ENCODE measurements around the gene SPACDR. TPM values are rescaled to one million over a fixed set of nuclear protein-coding genes. Genes with fewer than 3 reads are reported as not detected.

Gene SPACDR
- total RNA-seq, 3 donors from 2014 or later (not counting 1 experiment from before 2014, with no cell fraction given): 2.3 to 4.1 (median 3.9) TPM

GRCh38 chr7:100432621-100433275 is 31.3 kb downstream of the SPACDR start:
- Histone ChIP-seq H3K4me3 (ENCODE audit: low read length) (no peak overlapping the region), H3K9me3 (ENCODE audit: control insufficient read depth, insufficient read depth, low read length) (no peaks in the 10 kb centered on the region), H3K36me3 (ENCODE audit: control insufficient read depth, insufficient read depth, low read length) (peaks cover 24% of the 10 kb centered on the region), H3K27me3 (ENCODE audit: control insufficient read depth, insufficient read depth, low read length) (no peaks in the 10 kb centered on the region), H3K27ac (ENCODE audit: low read length) (no peak overlapping the region), H3K4me1 (ENCODE audit: control insufficient read depth, insufficient read depth, low read length) (peaks cover 56% of the 10 kb centered on the region)
- Mint-ChIP-seq H3K4me1 (peaks cover 51 to 70% of the 10 kb centered on the region in 2 donors), H3K27ac (peak overlapping the region; percentile 98 to 99), H3K4me3 (peak overlapping the region; percentile 56), H3K36me3 (no peaks in the 10 kb centered on the region), H3K9me3 (no peaks in the 10 kb centered on the region), H3K27me3 (ENCODE audit: low read depth in 2 of 2) (peaks cover 0 to 5% of the 10 kb centered on the region in 2 donors)
- DNase-seq (peak in 1 of 2 donors; percentile 17), ATAC-seq (no peak)
- whole genome bisulfite sequencing (ENCODE audit: insufficient coverage): 93% methylated on average over 21 of the region's 21 CpGs
- intact Hi-C loops (cut with micrococcal nuclease): no loop called here
- no peak for TF ChIP-seq CTCF (IDR thresholded peaks at IDR 0.05)

GRCh38 chr7:100432053-100432452 is 32.0 kb downstream of the SPACDR start:
- Histone ChIP-seq H3K9me3 (ENCODE audit: control insufficient read depth, insufficient read depth, low read length) (no peaks in the 10 kb centered on the region), H3K27ac (ENCODE audit: low read length) (no peak overlapping the region), H3K27me3 (ENCODE audit: control insufficient read depth, insufficient read depth, low read length) (no peaks in the 10 kb centered on the region), H3K4me3 (ENCODE audit: low read length) (no peak overlapping the region), H3K36me3 (ENCODE audit: control insufficient read depth, insufficient read depth, low read length) (peaks cover 24% of the 10 kb centered on the region), H3K4me1 (ENCODE audit: control insufficient read depth, insufficient read depth, low read length) (peaks cover 58% of the 10 kb centered on the region)
- ATAC-seq (no peak), DNase-seq (no peak)
- H3K4me3 Mint-ChIP-seq: peak overlapping the region; percentile 56
- no peaks in the 10 kb centered on the region for H3K9me3 Mint-ChIP-seq
- intact Hi-C loops (cut with micrococcal nuclease): no loop called here
- H3K27ac Mint-ChIP-seq: peak overlapping the region; percentile 97 to 99
- no peaks in the 10 kb centered on the region for H3K36me3 Mint-ChIP-seq
- peaks cover 51 to 72% of the 10 kb centered on the region in 2 donors for H3K4me1 Mint-ChIP-seq
- H3K27me3 Mint-ChIP-seq (ENCODE audit: low read depth in 2 of 2): peaks cover 0 to 5% of the 10 kb centered on the region in 2 donors
- WGBS (ENCODE audit: insufficient coverage): 100% methylated on average over 3 of the region's 4 CpGs
- TF ChIP-seq CTCF (IDR thresholded peaks at IDR 0.05): no peak

- Histone ChIP-seq H3K4me3 (ENCODE audit: low read length) (no peak overlapping the region), H3K4me1 (ENCODE audit: control insufficient read depth, insufficient read depth, low read length) (peaks cover 53% of the 10 kb centered on the region), H3K27me3 (ENCODE audit: control insufficient read depth, insufficient read depth, low read length) (no peaks in the 10 kb centered on the region), H3K36me3 (ENCODE audit: control insufficient read depth, insufficient read depth, low read length) (peaks cover 24% of the 10 kb centered on the region), H3K9me3 (ENCODE audit: control insufficient read depth, insufficient read depth, low read length) (no peaks in the 10 kb centered on the region), H3K27ac (ENCODE audit: low read length) (peak overlapping the region; percentile 99)
- Mint-ChIP-seq H3K36me3 (no peaks in the 10 kb centered on the region), H3K27ac (peak overlapping the region; percentile 97 to 99), H3K4me3 (peak overlapping the region; percentile 56), H3K9me3 (no peaks in the 10 kb centered on the region), H3K4me1 (peaks cover 51 to 68% of the 10 kb centered on the region in 2 donors), H3K27me3 (ENCODE audit: low read depth in 2 of 2) (peaks cover 0 to 5% of the 10 kb centered on the region in 2 donors)
- DNase-seq (peak in 1 of 2 donors; percentile 24), ATAC-seq (no peak)
- 94% methylated on average over 23 of the region's 23 CpGs for WGBS (ENCODE audit: insufficient coverage)
- intact Hi-C loops (cut with micrococcal nuclease): no loop called here
- TF ChIP-seq CTCF (IDR thresholded peaks at IDR 0.05): no peak
Measured at GRCh38 chr7:100431286-100431735, 32.7 kb downstream of the SPACDR start.
